Stimulated activated CD4-positive, alpha-beta T cell treated with anti-CD3 and anti-CD28 coated beads, Interleukin-1b, Interleukin-23, amount 100 ng/mL, for 24 hours (primary cell): ENCODE results near the gene PMP22.
"Not testable (repeated sequence)": the region's sequence is repeated elsewhere in the genome, so short reads cannot be mapped to it uniquely, and the experiment has no call there.

Source experiments
- DNase-seq, 4 experiments: peaks; one replicate each; pipeline ENCODE4 v3.0.0-alpha.2; 2020; ENCODE audit warnings: low read depth in 4 of 4, low spot score in 1 of 4

PMP22 gene

GRCh38 chr17:15257258-15257788, 7.8 kb downstream of the PMP22 start:
- DNase-seq, result peak; percentile 25 to 50 (median 34)

GRCh38 chr17:15256689-15257088, 8.4 kb downstream of the PMP22 start:
- no peak for DNase-seq

GRCh38 chr17:15255713-15256454, 9.2 kb downstream of the PMP22 start:
- no peak for DNase-seq

GRCh38 chr17:15250135-15250860, 14.8 kb downstream of the PMP22 start:
- DNase-seq, result no peak

GRCh38 chr17:15249487-15249886, 15.6 kb downstream of the PMP22 start:
- DNase-seq, result no peak

- DNase-seq, result no peak
These were observed 17.1 kb downstream of the PMP22 start for GRCh38 chr17:15247891-15248529.

- DNase-seq, result no peak
These were observed 20.1 kb downstream of the PMP22 start for GRCh38 chr17:15245054-15245453.

- DNase-seq, result no peak
These were observed 24.5 kb downstream of the PMP22 start for GRCh38 chr17:15240644-15241043.

GRCh38 chr17:15239491-15239890, 25.6 kb downstream of the PMP22 start:
- no peak for DNase-seq

GRCh38 chr17:15238676-15239422, 26.3 kb downstream of the PMP22 start:
- DNase-seq, result no peak

- DNase-seq, result no peak
These were observed 27.1 kb downstream of the PMP22 start for GRCh38 chr17:15238057-15238456.

- DNase-seq, result no peak
These were observed 28.1 kb downstream of the PMP22 start for GRCh38 chr17:15237106-15237425.

GRCh38 chr17:15236281-15237105, 28.6 kb downstream of the PMP22 start:
- DNase-seq, result no peak

GRCh38 chr17:15233971-15234370, 31.2 kb downstream of the PMP22 start:
- DNase-seq, result no peak

- no peak for DNase-seq
These were observed 31.9 kb downstream of the PMP22 start for GRCh38 chr17:15233022-15233805.

GRCh38 chr17:15232517-15232915, 32.6 kb downstream of the PMP22 start:
- DNase-seq, result no peak

- DNase-seq, result no peak
These were observed 33.1 kb downstream of the PMP22 start for GRCh38 chr17:15231851-15232516.

GRCh38 chr17:15230866-15231265, 34.3 kb downstream of the PMP22 start:
- no peak for DNase-seq

- DNase-seq, result not testable (repeated sequence)
These were observed 43.3 kb downstream of the PMP22 start for GRCh38 chr17:15221827-15222226.
